Left ventricle myocardium superior (tissue), 1 donor: ENCODE data around the gene GTF2IRD1. TPM values are rescaled to one million over a fixed set of nuclear protein-coding genes. Genes with fewer than 3 reads are reported as not detected.
"Not testable (repeated sequence)": the region's sequence is repeated elsewhere in the genome, so short reads cannot be mapped to it uniquely, and the experiment has no call there.

ENCODE experiments used
- ATAC-seq: fragments of 200-7000 bp; cut with Tn5 transposase; one replicate; pipeline ENCODE4 v1.9.1; 2020; ENCODE audit warnings: mild to moderate bottlenecking, moderate library complexity
- DNase-seq: peaks from one replicate; pipeline ENCODE4 v3.0.0-alpha.2; 2020
- intact Hi-C: fragments of 100-400 bp; cut with micrococcal nuclease; formaldehyde crosslinking; loops from one replicate; pipeline ENCODE4 v1.11.0; 2022
- long read RNA-seq: library from polyadenylated mRNA; unstranded; transcript quantifications from one replicate; pipeline ENCODE4 v2.0.0, GENCODE V29; 2021
- total RNA-seq: library from RNA; stranded (reverse); fragmentation: NEBNext Ultra II Directional; extraction: Animal tissue kit (Norgen Biotek cat#: 25700); gene quantifications from one replicate; pipeline ENCODE4 v1.2.1, GENCODE V29; 2021
- donor health status: DM: no; HTN: yes; CAD: no; lungs with severe emphysema.

Gene GTF2IRD1
- total RNA-seq: 19.5 TPM
- long read RNA-seq, transcript GTF2IRD1-202 (27 exons, 3,077 nt): major isoform, 7 of 33 reads
- long read RNA-seq, partial matches to known transcripts: 13 of 33 reads
- long read RNA-seq, other reads (novel, unspliced or antisense): 12 of 33 reads

- DNase-seq: peak; percentile 81
- intact Hi-C loops: no loop called here
- peak; percentile 57 for ATAC-seq
Observed at GRCh38 chr7:74453322-74454011, at the start of gene GTF2IRD1. GTF2IRD1 (plus strand) TSS chr7:74453906; CDS start chr7:74508081, 54,175 bp downstream.

GRCh38 chr7:74404388-74404700, 49.4 kb upstream of the GTF2IRD1 start:
- intact Hi-C loops: no loop called here
- ATAC-seq (no peak), DNase-seq (no peak)

GRCh38 chr7:74404741-74405140, 49.0 kb upstream of the GTF2IRD1 start:
- intact Hi-C loops: no loop called here

GRCh38 chr7:74405191-74405898, 48.4 kb upstream of the GTF2IRD1 start:
- no peak for DNase-seq
- intact Hi-C loops: no loop called here
- ATAC-seq: peak; percentile 34

More at GRCh38 chr7:74404741-74405140, 49.0 kb upstream of the GTF2IRD1 start:
- ATAC-seq (no peak), DNase-seq (no peak)

GRCh38 chr7:74405899-74406512, 47.7 kb upstream of the GTF2IRD1 start:
- no peak for DNase-seq
- intact Hi-C loops: no loop called here
- ATAC-seq: no peak

- DNase-seq (no peak), ATAC-seq (no peak)
- intact Hi-C loops: no loop called here
Observed at GRCh38 chr7:74407958-74408357, 45.7 kb upstream of the GTF2IRD1 start.

- ATAC-seq: no peak
- DNase-seq: no peak
- intact Hi-C loops: no loop called here
Observed at GRCh38 chr7:74409571-74409970, 44.1 kb upstream of the GTF2IRD1 start.

- intact Hi-C loops: no loop called here
- ATAC-seq (no peak), DNase-seq (no peak)
Observed at GRCh38 chr7:74410772-74411171, 42.9 kb upstream of the GTF2IRD1 start.

- intact Hi-C loops, ATAC-seq, DNase-seq: not testable (repeated sequence)
Observed at GRCh38 chr7:74411571-74411970, 42.1 kb upstream of the GTF2IRD1 start.

- intact Hi-C loops: no loop called here
- no peak for ATAC-seq
- DNase-seq: no peak
Observed at GRCh38 chr7:74412056-74412455, 41.6 kb upstream of the GTF2IRD1 start.

- intact Hi-C loops: no loop called here
Observed at GRCh38 chr7:74412603-74413002, 41.1 kb upstream of the GTF2IRD1 start.

GRCh38 chr7:74414595-74415333, 38.9 kb upstream of the GTF2IRD1 start:
- intact Hi-C loops: loop anchor here (5.0 kb wide), 1 partner anchor 153 kb away; no protein-coding TSS in a partner anchor
- not testable (repeated sequence) for DNase-seq, ATAC-seq

More at GRCh38 chr7:74412603-74413002, 41.1 kb upstream of the GTF2IRD1 start:
- no peak for ATAC-seq
- DNase-seq: no peak

- intact Hi-C loops: loop anchor here (5.0 kb wide), 1 partner anchor 150 kb away; no protein-coding TSS in a partner anchor
Observed at GRCh38 chr7:74417419-74417971, 36.2 kb upstream of the GTF2IRD1 start.

GRCh38 chr7:74418076-74418475, 35.6 kb upstream of the GTF2IRD1 start:
- intact Hi-C loops: loop anchor here (5.0 kb wide), 1 partner anchor 149 kb away; no protein-coding TSS in a partner anchor
- DNase-seq (no peak), ATAC-seq (no peak)

More at GRCh38 chr7:74417419-74417971, 36.2 kb upstream of the GTF2IRD1 start:
- peak; percentile 94 for ATAC-seq
- DNase-seq: peak; percentile 71

- ATAC-seq: no peak
- intact Hi-C loops: loop anchor here (5.0 kb wide), 1 partner anchor 149 kb away; no protein-coding TSS in a partner anchor
- no peak for DNase-seq
Observed at GRCh38 chr7:74418538-74418937, 35.2 kb upstream of the GTF2IRD1 start.

- DNase-seq, ATAC-seq: not testable (repeated sequence)
- intact Hi-C loops: loop anchor here (5.0 kb wide), 1 partner anchor 148 kb away; no protein-coding TSS in a partner anchor
Observed at GRCh38 chr7:74419232-74419631, 34.5 kb upstream of the GTF2IRD1 start.

GRCh38 chr7:74420006-74420405, 33.7 kb upstream of the GTF2IRD1 start:
- no peak for ATAC-seq
- intact Hi-C loops: no loop called here
- DNase-seq: no peak

GRCh38 chr7:74424291-74424880, 29.3 kb upstream of the GTF2IRD1 start:
- intact Hi-C loops: no loop called here
- DNase-seq: no peak
- ATAC-seq: no peak
